GM18508 (cell line): ENCODE data around the gene UFD1.

Experiments
- ATAC-seq: cut with Tn5 transposase; IDR thresholded peaks from one replicate; pipeline ENCODE4 v1.9.1; 2021; ENCODE audit warnings: moderate number of reproducible peaks; ENCODE audit not compliant: insufficient read depth, unreplicated experiment

The UFD1 gene

GRCh38 chr22:19478901-19479354 is at the start of gene UFD1:
Gene UFD1, minus strand, starts transcription at chr22:19479193. Its CDS starts 108 bp downstream, at chr22:19479085.
- ATAC-seq: peak; percentile 26

DNA sequence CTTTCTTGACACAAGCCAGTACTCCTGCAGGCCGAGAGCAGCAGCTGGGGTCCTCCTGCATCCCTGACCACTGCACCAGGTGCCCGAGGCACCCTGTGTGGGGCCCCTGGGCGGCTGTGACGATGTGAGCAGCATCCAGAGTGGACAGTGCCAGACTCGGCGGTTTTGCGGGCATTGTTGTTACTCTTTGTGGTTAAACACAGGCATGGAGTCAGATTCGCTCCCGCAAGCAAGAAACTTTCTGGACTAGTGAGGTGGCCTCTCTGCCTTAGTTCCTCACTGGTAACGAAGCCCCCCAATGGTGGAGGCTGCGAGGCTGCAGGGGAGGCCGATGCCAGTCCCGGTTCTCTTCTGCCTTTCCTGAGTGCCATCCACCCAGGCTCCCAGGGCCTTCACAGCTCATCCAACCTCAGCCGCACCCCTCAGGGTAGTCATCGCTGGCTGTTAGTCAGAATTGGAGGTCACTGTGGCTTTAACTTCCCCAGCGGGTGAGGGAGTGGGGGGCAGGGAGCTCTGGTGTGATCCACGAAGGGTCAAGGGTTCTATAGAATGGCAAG is 48.9 kb upstream of the UFD1 start:
- no peak for ATAC-seq

DNA sequence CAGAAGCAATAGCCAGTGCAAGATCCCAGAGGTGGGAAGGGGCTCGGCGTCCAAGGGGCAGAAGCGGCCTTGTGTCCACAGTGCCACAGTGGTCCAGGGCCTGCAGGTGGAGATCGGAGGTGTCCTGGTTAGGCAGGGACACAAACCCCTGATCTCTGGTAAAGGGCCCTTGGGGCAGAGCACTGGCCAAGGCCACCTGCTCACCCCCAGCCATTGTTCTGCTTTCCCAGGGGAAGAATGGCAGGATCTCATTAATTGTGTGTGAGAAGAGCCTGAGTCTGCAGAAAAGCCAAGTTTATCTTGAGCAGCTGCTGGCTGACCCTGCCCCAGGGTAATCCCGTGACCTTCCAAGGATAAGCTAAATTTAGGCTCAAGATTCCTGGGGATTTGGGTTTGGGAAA is 48.3 kb upstream of the UFD1 start:
- ATAC-seq: no peak

DNA sequence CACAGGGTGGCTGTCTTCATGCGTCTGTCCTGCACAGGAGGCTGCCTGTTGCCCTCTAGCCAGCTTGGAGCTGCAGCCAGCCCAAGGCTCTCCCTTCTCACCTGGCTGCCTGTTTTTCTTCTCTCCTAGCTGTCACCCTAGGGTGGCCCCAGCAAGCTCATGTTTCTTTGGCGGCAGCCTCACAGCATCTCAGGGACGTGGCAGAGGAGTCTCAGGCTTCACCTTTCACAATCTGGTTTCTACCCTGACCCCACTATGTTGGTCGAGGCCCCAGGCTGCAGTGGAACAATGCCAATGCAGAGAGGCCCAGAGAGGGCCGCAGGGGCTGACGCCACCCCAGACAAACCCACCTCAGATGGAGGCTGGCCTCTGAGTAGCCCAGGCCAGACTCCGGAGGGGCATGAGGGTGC is 47.7 kb upstream of the UFD1 start:
- no peak for ATAC-seq

DNA sequence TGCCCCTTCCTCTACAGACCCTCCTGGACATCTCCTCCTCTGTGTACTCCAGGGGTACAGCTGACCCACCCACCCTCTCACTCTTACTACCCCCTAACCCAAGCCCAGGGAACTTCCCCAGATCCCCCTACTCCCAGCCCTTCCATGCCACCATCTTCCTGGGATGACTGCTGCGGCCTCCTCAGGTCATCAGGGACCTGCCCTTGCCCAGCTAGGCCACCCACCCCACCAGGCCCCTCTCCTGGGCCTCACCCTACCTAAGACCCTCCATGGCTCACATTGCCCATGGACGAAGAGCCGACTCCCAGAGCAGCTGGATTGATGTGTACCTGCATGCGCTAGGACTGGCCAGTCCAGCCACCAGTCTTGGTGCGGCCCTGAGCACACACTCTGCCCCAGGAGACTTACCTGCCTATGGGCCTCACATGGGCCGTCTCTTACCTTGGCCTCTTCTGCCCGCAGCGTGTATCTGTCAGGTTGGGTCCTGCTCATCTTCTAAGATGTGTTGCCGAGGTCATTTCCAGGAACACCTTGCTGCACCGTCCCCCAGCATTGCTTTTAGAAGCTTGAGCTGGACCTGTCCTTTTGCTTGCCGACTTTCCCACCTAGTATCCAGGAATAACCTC is 47.2 kb upstream of the UFD1 start:
- ATAC-seq: no peak

DNA sequence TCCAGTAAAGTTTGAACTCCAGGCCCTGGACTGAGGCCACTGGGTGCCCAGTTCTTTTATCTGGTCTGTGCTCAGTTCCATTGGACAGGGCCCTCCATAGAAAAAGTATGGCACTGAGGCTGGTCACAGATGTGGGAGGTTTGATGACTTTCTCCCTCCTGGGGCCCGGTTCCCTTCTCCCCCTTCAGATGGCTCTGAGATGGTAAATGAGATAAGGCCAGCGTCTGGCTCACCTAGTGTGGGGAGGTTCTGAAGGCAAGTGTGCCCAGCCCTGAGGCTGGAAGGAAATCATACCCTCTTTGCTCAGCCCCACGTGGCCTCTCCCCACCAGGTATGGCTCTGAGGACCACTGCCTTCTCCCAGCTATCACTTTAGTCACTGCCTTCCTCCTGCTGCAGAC is 46.7 kb upstream of the UFD1 start:
- no peak for ATAC-seq

GRCh38 chr22:19525116-19525660 is 46.2 kb upstream of the UFD1 start:
- no peak for ATAC-seq

- ATAC-seq: no peak
Measured at GRCh38 chr22:19524170-19525115, 45.5 kb upstream of the UFD1 start, which contains the start of gene CLDN5. Gene CLDN5, minus strand, starts transcription at chr22:19524410. Its CDS starts 155 bp downstream, at chr22:19524255.

- no peak for ATAC-seq
Measured at GRCh38 chr22:19523240-19524169, 44.5 kb upstream of the UFD1 start.

DNA sequence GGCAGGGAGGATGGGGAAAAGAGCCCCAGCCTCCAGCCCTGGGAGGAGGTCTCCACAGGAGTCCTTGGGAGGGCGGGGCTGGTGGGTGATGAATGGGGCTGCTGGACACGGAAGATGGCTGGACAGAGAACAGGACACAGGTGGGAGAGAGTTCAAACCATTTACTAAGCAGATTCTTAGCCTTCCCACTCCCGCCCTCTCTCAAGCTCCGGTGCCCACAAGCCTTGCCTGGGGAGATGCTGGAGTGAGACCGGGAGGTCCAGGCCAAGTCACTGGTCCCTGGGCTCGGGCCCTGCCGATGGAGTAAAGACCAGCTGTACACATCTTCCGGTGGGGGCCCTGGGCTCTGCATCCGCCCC is 43.9 kb upstream of the UFD1 start:
- no peak for ATAC-seq

DNA sequence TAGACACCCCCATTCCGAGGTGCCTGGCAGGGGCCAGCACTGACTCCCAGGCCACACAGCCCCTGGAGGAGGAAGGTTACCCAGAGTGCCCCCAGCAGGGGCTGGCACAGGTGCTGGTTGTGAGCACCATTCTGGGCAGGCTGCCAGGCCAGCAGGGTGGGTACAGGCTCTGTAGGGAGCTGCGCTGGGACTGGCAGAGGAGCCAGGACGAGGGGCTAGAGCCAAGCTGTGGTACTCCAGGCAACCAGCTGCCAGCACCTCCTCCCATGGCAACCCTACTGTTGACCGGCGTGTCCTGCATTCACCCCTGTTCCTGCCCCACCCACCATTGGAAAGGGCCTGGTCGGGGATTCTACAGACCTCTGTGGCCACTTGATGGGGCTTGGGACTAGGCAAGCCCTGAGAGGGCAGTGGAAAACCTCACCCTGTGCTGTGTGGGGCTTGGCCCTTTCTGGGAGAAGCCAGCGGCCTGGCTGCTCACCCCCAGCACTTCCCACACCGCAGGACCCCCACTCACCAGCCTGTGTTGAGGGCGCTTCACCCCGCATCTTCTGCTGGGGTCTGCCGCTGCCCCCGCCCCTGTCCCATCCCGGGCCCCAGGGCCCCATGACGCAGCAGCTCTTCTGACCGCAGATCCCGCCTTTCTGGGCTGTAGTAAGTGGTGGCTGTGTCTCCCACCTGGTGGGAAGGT is 43.3 kb upstream of the UFD1 start:
- ATAC-seq: no peak

GRCh38 chr22:19520566-19521305 is 41.7 kb upstream of the UFD1 start:
- ATAC-seq: no peak

DNA sequence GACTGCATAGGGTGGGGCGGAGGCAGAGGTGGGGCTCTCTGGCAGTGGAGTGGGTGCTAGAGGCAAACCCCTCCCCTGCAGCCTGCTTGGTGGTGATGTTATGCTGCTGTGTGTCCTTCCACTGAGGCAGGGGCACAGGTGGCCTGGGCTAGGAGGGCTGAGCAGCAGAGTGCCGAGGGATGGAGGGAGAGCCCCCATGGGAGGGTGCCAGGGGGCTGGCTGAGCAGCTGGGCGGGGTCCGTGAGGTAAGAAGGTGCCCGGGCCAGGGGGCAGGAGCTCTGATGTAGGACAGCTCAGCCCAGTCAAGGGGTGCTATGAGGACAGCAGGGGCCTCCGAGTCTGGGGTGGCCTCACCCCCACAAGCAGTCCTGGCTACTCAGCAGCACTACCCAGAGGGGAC is 41.0 kb upstream of the UFD1 start:
- no peak for ATAC-seq

GRCh38 chr22:19519041-19519926 is 40.3 kb upstream of the UFD1 start:
- ATAC-seq: no peak

GRCh38 chr22:19518635-19519034 is 39.6 kb upstream of the UFD1 start:
- no peak for ATAC-seq

DNA sequence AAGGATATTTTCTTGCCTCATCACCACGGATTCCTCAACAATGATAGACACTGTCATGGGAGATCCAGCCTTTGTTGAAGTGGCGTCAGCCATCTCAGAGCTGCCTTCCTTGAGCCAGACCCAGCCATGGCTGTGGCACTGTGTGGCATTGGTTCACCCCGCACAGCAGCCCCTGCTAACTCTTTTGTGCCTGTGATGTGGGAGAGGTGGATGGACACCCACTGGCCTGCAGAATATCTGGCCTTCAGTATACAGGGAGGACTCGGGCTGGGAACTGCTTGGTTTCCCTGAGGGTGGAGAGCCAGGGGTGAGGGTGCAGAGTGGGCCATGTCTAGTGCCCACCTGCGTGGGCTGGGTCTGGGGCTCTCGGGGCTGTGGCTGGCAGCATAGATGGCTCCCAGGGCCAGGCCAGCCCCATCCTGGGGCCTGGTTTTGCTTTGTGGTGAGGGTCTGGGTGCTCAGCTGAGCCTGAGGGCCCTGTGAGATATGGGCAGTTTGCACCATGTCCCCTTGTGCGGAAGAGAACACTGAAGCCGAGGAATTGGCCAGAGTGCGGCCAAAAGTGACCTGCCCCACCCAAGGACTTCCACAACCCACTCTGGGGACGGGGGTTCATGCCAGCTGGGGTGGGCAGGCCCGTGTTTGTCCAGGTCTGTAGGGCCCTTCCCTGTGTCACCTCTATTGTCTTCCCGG is 39.1 kb upstream of the UFD1 start:
- no peak for ATAC-seq

GRCh38 chr22:19517171-19517500 is 38.1 kb upstream of the UFD1 start:
- no peak for ATAC-seq
